ENCODE measurements around the gene WFS1. TPM values are rescaled to one million over a fixed set of nuclear protein-coding genes. Genes with fewer than 3 reads are reported as not detected.
A peak's percentile ranks its signal among the peaks of the same experiment; 100 is the strongest.

Gene WFS1
- total RNA-seq, 1 donor from 2014 or later: 23.5 TPM

GRCh38 chr4:6325788-6326290, 56.2 kb downstream of the WFS1 start:
- DNase-seq (ENCODE audit: low read depth): no peak

GRCh38 chr4:6326312-6327060, 56.8 kb downstream of the WFS1 start:
- DNase-seq (ENCODE audit: low read depth): no peak

- DNase-seq (ENCODE audit: low read depth): peak; percentile 25
Measured at GRCh38 chr4:6327220-6327917, 57.7 kb downstream of the WFS1 start.

GRCh38 chr4:6328526-6328925, 58.9 kb downstream of the WFS1 start:
- DNase-seq (ENCODE audit: low read depth): no peak

- DNase-seq (ENCODE audit: low read depth): no peak
Measured at GRCh38 chr4:6329478-6330383, 60.1 kb downstream of the WFS1 start.

- DNase-seq (ENCODE audit: low read depth): no peak
Measured at GRCh38 chr4:6330384-6330767, 60.7 kb downstream of the WFS1 start.

- DNase-seq (ENCODE audit: low read depth): no peak
Measured at GRCh38 chr4:6331018-6331417, 61.4 kb downstream of the WFS1 start.

- DNase-seq (ENCODE audit: low read depth): no peak
Measured at GRCh38 chr4:6331468-6331867, 61.8 kb downstream of the WFS1 start.

GRCh38 chr4:6332042-6332668, 62.5 kb downstream of the WFS1 start:
- no peak for DNase-seq (ENCODE audit: low read depth)

GRCh38 chr4:6332669-6333050, 63.0 kb downstream of the WFS1 start:
- DNase-seq (ENCODE audit: low read depth): no peak

GRCh38 chr4:6333301-6334202, 63.9 kb downstream of the WFS1 start:
- no peak for DNase-seq (ENCODE audit: low read depth)

- DNase-seq (ENCODE audit: low read depth): no peak
Measured at GRCh38 chr4:6334203-6334887, 64.7 kb downstream of the WFS1 start.

GRCh38 chr4:6335040-6335590, 65.5 kb downstream of the WFS1 start:
- DNase-seq (ENCODE audit: low read depth): no peak

GRCh38 chr4:6336166-6336565, 66.5 kb downstream of the WFS1 start:
- DNase-seq (ENCODE audit: low read depth): no peak

- DNase-seq (ENCODE audit: low read depth): peak; percentile 5
Measured at GRCh38 chr4:6337331-6337935, 67.8 kb downstream of the WFS1 start.

GRCh38 chr4:6338175-6338950, 68.7 kb downstream of the WFS1 start:
- DNase-seq (ENCODE audit: low read depth): no peak

- no peak for DNase-seq (ENCODE audit: low read depth)
Measured at GRCh38 chr4:6338951-6339817, 69.5 kb downstream of the WFS1 start.
